Activated B cell treated with CpG ODN at 0.5 μM for 24 hours (primary cell): Measurements from ENCODE around the gene ZFY. TPM values are rescaled to one million over a fixed set of nuclear protein-coding genes. Genes with fewer than 3 reads are reported as not detected.
"Not testable (repeated sequence)": the region's sequence is repeated elsewhere in the genome, so short reads cannot be mapped to it uniquely, and the experiment has no call there.

ENCODE experiments used
- ATAC-seq: fragments of 200-7000 bp; cut with Tn5 transposase; one replicate; pipeline ENCODE4 v1.10.0; 2021; ENCODE audit warnings: low read depth, mild to moderate bottlenecking, moderate library complexity
- CTCF ChIA-PET: fragments of 350-600 bp; sonication (Branson Sonifier 250); formaldehyde crosslinking; loops from one replicate; lab custom pipeline; 2021; ENCODE audit warnings: antibody characterized with exemption; lab: Charles Lee
- POLR2A ChIA-PET: fragments of 350-600 bp; sonication (Branson Sonifier 250); formaldehyde crosslinking; loops from one replicate; lab custom pipeline; 2021; ENCODE audit warnings: antibody characterized with exemption; lab: Charles Lee
- DNase-seq: peaks from one replicate; pipeline ENCODE4 v3.0.0; 2022
- H3K27ac Mint-ChIP-seq: one replicate; pipeline ENCODE4 v1.8.0; 2020; ENCODE audit warnings: mixed read lengths
- H3K27me3 Mint-ChIP-seq: one replicate; pipeline ENCODE4 v1.8.0; 2021; ENCODE audit warnings: mixed read lengths
- H3K36me3 Mint-ChIP-seq: one replicate; pipeline ENCODE4 v1.8.0; 2021; ENCODE audit warnings: low read depth, mixed read lengths
- H3K4me1 Mint-ChIP-seq: one replicate; pipeline ENCODE4 v1.8.0; 2021; ENCODE audit warnings: mixed read lengths
- H3K4me3 Mint-ChIP-seq: one replicate; pipeline ENCODE4 v1.8.0; 2020; ENCODE audit warnings: mild to moderate bottlenecking, mixed read lengths
- H3K9me3 Mint-ChIP-seq: one replicate; pipeline ENCODE4 v1.8.0; 2020; ENCODE audit warnings: mixed read lengths
- CTCF ChIP-seq: fragments of 200-600 bp; IDR thresholded peaks from one replicate; pipeline ENCODE4 v1.8.0; 2022; ENCODE audit warnings: antibody characterized with exemption, mild to moderate bottlenecking
- intact Hi-C: fragments of 100-400 bp; cut with micrococcal nuclease; formaldehyde crosslinking; loops from one replicate; pipeline ENCODE4 v1.15.1; 2024
- total RNA-seq: library from RNA; stranded (reverse); gene quantifications from 2 replicates; pipeline ENCODE4 v1.2.3, GENCODE V29; 2022

The ZFY gene
- total RNA-seq, 1 donor from 2014 or later, result 24.1 TPM

DNA sequence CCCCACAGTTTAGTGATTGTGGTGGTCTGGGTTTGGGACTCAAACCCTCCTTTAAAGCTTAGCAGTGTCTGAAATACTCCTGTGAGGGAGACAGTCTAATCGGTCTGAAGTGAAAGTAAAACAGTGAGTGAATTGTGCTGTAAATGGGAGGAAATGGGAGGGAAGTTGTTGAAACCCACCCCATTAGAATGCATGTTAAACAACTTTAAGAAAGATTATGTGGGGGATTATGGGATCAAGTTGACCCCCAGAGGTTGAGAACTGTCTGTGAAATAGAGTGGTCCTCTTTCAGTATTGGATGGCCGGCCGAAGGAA is 68.3 kb downstream of the ZFY start:
- H3K4me3 Mint-ChIP-seq, result peak overlapping the region; percentile 93
- peaks cover 63% of the 10 kb centered on the region for H3K4me1 Mint-ChIP-seq
- no peaks in the 10 kb centered on the region for H3K9me3 Mint-ChIP-seq
- intact Hi-C loops, result loop anchor here (1.0 to 2.0 kb wide), 2 partner anchors 13 to 67 kb away; no protein-coding TSS in a partner anchor
- H3K27ac Mint-ChIP-seq, result peak overlapping the region; percentile 93
- DNase-seq (no peak), ATAC-seq (peak; percentile 47)
- TF ChIP-seq CTCF, result no peak
- ChIA-PET CTCF (interaction anchor here (1.0 kb wide), 1 partner anchor 15 kb away, joined by 3 read pairs; no protein-coding TSS in a partner anchor), POLR2A (interaction anchor here (0.9 to 2.5 kb wide), 5 partner anchors 13 to 68 kb away, joined by 3 to 12 read pairs (median 6); partner anchors contain the start of gene ZFY)
- H3K27me3 Mint-ChIP-seq, result no peaks in the 10 kb centered on the region
- H3K36me3 Mint-ChIP-seq, result peaks cover 12% of the 10 kb centered on the region

- no peaks in the 10 kb centered on the region for H3K9me3 Mint-ChIP-seq
- peak overlapping the region; percentile 93 for H3K4me3 Mint-ChIP-seq
- peaks cover 65% of the 10 kb centered on the region for H3K4me1 Mint-ChIP-seq
- DNase-seq (no peak), ATAC-seq (peak; percentile 29)
- H3K36me3 Mint-ChIP-seq, result peaks cover 14% of the 10 kb centered on the region
- H3K27me3 Mint-ChIP-seq, result no peaks in the 10 kb centered on the region
- TF ChIP-seq CTCF, result no peak
- H3K27ac Mint-ChIP-seq, result peak overlapping the region; percentile 93
- intact Hi-C loops, result loop anchor here (1.0 to 2.0 kb wide), 2 partner anchors 12 to 67 kb away; no protein-coding TSS in a partner anchor
- ChIA-PET CTCF (interaction anchor here (1.0 kb wide), 1 partner anchor 15 kb away, joined by 3 read pairs; no protein-coding TSS in a partner anchor), POLR2A (interaction anchor here (0.9 to 2.5 kb wide), 5 partner anchors 12 to 69 kb away, joined by 3 to 12 read pairs (median 6); partner anchors contain the start of gene ZFY)
Measured at GRCh38 chrY:3003846-3004245, 68.7 kb downstream of the ZFY start.

DNA sequence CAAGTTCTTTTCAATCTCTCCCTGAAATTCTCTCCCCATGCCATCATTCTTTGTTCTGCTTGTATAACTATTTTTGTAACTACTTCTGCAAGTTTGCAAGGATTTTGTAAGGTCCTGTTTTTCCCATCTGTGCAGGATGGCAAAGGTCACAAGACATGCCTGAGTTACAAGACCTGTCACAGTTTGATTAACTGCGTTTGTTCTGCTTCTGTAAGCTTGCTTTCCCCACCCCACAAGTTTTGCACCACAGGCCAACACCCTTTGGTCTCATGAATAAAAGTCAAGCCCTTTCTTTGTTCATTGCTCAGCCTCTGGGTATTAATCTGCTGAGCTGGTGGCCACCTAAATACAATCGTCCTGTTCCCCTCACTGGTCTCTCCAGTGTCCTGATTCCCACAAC is 70.8 kb downstream of the ZFY start:
- Mint-ChIP-seq H3K27ac (peak overlapping the region; percentile 93), H3K4me1 (peaks cover 65% of the 10 kb centered on the region), H3K36me3 (peaks cover 19% of the 10 kb centered on the region), H3K4me3 (peak overlapping the region; percentile 93)
- H3K27me3 Mint-ChIP-seq, H3K9me3 Mint-ChIP-seq, intact Hi-C loops, CTCF ChIA-PET, POLR2A ChIA-PET, DNase-seq, ATAC-seq: not testable (repeated sequence)

DNA sequence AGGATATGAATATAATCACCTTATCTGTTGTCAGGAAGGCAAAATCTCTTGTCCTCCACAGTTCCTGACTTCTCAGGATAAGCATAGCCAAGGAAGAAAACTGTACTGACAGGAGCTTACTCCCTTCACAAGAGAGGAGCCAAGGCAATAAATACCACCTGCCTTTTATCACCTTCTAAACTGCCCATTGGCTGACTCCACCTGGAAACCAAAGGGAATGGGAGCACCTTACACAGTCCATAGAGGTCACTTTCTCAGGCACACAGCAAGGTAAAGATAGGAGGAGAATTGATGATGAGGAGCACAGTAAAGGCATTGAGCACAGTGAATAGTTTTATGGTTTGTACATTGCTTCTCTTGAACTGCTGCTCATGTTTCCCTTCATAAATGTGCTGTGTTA is 72.8 kb downstream of the ZFY start:
- no peak for ATAC-seq
- DNase-seq, result no peak
- Mint-ChIP-seq H3K4me3 (no peak overlapping the region), H3K27ac (no peak overlapping the region), H3K36me3 (peaks cover 19% of the 10 kb centered on the region), H3K4me1 (peaks cover 53% of the 10 kb centered on the region), H3K9me3 (no peaks in the 10 kb centered on the region), H3K27me3 (no peaks in the 10 kb centered on the region)
- TF ChIP-seq CTCF, result no peak
- POLR2A ChIA-PET, result no interaction called here
- CTCF ChIA-PET, result no interaction called here
- intact Hi-C loops, result no loop called here

GRCh38 chrY:3012226-3012625 is 77.0 kb downstream of the ZFY start:
- Mint-ChIP-seq H3K4me1 (peaks cover 47% of the 10 kb centered on the region), H3K4me3 (no peak overlapping the region), H3K27me3 (no peaks in the 10 kb centered on the region), H3K9me3 (no peaks in the 10 kb centered on the region), H3K36me3 (peaks cover 17% of the 10 kb centered on the region), H3K27ac (no peak overlapping the region)
- DNase-seq (no peak), ATAC-seq (no peak)
- ChIA-PET CTCF (no interaction called here), POLR2A (no interaction called here)
- TF ChIP-seq CTCF, result no peak
- intact Hi-C loops, result loop anchor here (5.0 kb wide), 1 partner anchor 35 kb away; no protein-coding TSS in a partner anchor
